Brain microvascular endothelial cell (primary cell): ENCODE measurements around the gene ADD3.

Source experiments
- DNase-seq: peaks from one replicate; pipeline ENCODE4 v3.0.0-alpha.2; 2020
- H3K27ac ChIP-seq: fragments of 250-450 bp; sonication (Bioruptor Pico); 2 replicates; pipeline ENCODE4 v1.5.1; 2020; ENCODE audit warnings: mild to moderate bottlenecking, moderate library complexity
- H3K27me3 ChIP-seq: fragments of 250-450 bp; sonication (Bioruptor Pico); replicated peaks from 2 replicates; pipeline ENCODE4 v1.5.1; 2020; ENCODE audit warnings: mild to moderate bottlenecking
- H3K36me3 ChIP-seq: fragments of 250-450 bp; sonication (Bioruptor Pico); replicated peaks from 2 replicates; pipeline ENCODE4 v1.5.1; 2020; ENCODE audit warnings: mild to moderate bottlenecking
- H3K4me3 ChIP-seq: 2 replicates; pipeline ENCODE4 v1.5.1; 2011; ENCODE audit warnings: low read depth, mild to moderate bottlenecking, control low read depth, low read length, moderate library complexity
- in situ Hi-C: cut with HindIII; loops from 2 replicates; pipeline ENCODE4 v1.10.0; 2017; ENCODE audit warnings: low sequenced_read_pairs, low pct_ligation_motif_present
- TF ChIP-seq, protein P1 (sequence below): IDR thresholded peaks from 2 replicates; pipeline ENCODE4 v1.5.1; 2011; ENCODE audit warnings: low read depth, mild to moderate bottlenecking, moderate library complexity, low read length, control low read depth, inconsistent platforms; ENCODE audit errors: missing control alignments

The ADD3 gene

DNA sequence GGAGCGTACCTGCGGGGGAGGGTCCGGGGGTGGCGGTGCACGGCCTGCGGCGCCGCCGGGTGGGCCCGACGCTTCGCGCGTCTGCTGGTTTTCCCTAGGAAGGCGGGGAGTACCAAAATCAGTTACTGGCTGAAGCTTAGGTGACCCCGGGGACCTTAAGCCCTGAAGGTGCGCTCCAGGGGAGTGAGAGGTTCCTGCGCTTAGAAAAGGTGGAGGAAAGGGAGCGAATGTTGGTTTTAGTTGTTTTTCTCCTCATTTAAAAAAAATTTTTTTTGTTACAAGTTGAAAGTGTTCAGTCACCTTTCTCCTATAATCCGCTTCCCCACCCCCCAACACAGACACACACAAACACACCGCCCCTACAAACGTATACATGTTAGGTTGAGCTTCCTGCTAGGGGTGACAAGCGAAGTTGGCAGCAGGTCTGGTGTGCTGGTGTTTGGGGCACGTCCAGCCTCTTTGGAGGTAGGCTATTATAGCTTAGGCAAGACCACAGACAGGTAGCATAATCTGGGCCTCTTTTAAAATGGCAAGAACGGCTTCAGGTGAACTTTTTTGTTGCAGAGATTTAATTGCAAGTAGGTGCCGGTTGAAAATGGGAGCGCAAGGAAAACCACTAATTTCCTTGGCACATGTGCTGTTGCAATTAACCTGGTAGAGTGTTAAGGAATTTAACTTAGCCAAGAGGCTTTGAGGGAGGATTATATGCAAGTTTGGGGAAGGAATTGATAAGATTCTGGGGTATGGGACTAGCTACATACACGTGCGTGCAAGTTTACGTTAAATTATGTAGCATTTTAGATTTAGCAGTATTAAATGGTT is 945 bp downstream of the ADD3 start:
- no peaks in the 10 kb centered on the region for H3K27me3 ChIP-seq
- DNase-seq, result no peak
- in situ Hi-C loops, result no loop called here

DNA sequence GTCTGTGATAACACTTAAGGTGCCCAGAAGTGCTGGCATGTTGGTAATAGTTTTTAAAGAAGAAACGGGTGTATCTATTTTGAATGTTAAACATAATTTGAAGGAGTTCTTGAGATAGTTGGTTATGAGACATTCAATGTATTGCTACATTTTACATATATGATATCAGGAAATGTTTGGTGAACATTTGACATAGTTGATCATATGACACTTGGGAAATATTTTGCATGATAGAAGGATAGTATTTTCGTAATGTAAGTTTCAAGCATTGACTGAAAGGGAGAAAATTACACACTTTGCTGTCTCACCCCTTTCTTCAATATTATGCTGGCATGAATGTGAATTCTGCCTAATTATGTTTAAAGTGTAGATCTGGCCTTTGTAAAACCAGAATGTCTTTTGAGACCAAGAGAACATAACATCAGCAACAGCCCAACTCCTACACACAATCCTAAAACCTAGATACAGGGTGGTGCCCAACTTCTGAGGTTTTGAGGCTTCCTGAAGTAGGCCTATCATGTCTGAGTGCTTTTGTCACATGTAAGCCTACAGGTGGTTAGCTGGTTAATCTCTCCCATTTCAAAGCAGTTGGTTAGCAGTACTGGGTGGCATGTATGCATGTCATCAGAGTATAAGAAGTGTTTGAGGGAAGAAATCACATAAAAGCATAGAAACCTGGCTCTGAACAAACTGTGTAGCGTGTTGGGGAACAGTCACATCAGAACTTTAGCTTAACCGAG is 2.1 kb downstream of the ADD3 start:
- TF ChIP-seq, protein P1, sequence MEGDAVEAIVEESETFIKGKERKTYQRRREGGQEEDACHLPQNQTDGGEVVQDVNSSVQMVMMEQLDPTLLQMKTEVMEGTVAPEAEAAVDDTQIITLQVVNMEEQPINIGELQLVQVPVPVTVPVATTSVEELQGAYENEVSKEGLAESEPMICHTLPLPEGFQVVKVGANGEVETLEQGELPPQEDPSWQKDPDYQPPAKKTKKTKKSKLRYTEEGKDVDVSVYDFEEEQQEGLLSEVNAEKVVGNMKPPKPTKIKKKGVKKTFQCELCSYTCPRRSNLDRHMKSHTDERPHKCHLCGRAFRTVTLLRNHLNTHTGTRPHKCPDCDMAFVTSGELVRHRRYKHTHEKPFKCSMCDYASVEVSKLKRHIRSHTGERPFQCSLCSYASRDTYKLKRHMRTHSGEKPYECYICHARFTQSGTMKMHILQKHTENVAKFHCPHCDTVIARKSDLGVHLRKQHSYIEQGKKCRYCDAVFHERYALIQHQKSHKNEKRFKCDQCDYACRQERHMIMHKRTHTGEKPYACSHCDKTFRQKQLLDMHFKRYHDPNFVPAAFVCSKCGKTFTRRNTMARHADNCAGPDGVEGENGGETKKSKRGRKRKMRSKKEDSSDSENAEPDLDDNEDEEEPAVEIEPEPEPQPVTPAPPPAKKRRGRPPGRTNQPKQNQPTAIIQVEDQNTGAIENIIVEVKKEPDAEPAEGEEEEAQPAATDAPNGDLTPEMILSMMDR, result no peak
- H3K36me3 ChIP-seq, result no peaks in the 10 kb centered on the region
- DNase-seq, result no peak
- H3K27me3 ChIP-seq, result no peaks in the 10 kb centered on the region
- no peak overlapping the region for H3K27ac ChIP-seq
- peak overlapping the region; percentile 76 for H3K4me3 ChIP-seq
- in situ Hi-C loops, result no loop called here

More for the DNA sequence above, 945 bp downstream of the ADD3 start:
- peak overlapping the region; percentile 27 for H3K27ac ChIP-seq
- no peaks in the 10 kb centered on the region for H3K36me3 ChIP-seq
- TF ChIP-seq, protein P1, result no peak
- H3K4me3 ChIP-seq, result peak overlapping the region; percentile 76

DNA sequence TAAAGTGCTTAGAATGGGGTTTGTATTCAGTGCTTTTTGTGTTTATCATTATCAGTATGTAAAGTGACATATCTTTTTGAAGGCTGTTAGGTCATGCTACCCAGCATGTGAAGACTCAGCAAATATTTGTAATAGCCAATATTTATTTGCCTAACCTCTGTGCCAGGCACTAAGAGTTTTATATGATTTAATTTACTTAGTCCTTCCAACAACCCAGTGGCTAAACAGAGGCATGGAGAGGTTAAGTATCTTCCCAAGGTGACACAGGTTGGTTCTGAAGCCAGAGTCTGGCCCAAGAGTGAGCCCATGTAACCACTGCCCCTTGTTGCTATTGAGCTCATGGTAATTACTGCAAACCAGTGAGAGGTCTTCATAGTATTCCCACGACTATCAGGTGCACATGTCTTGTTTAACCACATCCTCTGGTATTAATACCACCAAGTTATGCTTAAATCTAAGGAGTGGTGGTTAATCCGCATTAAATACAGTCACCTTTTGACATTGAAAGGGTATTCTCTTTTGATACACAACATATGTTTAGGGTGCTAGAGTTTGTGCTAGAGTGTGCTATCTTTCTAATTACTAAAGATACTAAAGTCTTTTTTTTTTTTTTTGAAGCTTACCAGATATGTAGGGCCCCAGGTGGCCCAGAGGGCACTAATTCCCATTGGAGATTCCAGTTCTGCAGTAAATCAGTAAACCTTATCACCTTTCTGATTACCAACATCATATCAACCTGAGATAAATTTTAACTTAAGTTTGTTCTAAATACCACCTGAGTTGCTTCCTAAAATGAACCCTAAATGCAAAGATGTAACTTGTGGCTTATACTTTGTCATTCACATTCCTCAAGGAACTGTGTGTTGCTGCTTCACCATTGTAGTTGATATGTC is 2.9 kb downstream of the ADD3 start:
- in situ Hi-C loops, result no loop called here
- H3K36me3 ChIP-seq, result no peaks in the 10 kb centered on the region
- TF ChIP-seq, protein P1, result no peak
- DNase-seq, result no peak
- H3K27me3 ChIP-seq, result no peaks in the 10 kb centered on the region
- no peak overlapping the region for H3K4me3 ChIP-seq
- H3K27ac ChIP-seq, result no peak overlapping the region

- TF ChIP-seq, protein P1, result no peak
- Histone ChIP-seq H3K27me3 (no peaks in the 10 kb centered on the region), H3K4me3 (no peak overlapping the region), H3K36me3 (no peaks in the 10 kb centered on the region), H3K27ac (no peak overlapping the region)
- no peak for DNase-seq
- in situ Hi-C loops, result no loop called here
Observed at GRCh38 chr10:110011681-110012080, 3.9 kb downstream of the ADD3 start.

- Histone ChIP-seq H3K4me3 (no peak overlapping the region), H3K27ac (no peak overlapping the region), H3K36me3 (no peaks in the 10 kb centered on the region), H3K27me3 (no peaks in the 10 kb centered on the region)
- DNase-seq, result no peak
- in situ Hi-C loops, result no loop called here
- TF ChIP-seq, protein P1, result no peak
Observed at GRCh38 chr10:110013630-110014293, 6.0 kb downstream of the ADD3 start.
